TTC549 (cell line): ENCODE results near the gene KCNQ1.

ENCODE experiments used
- FAIRE-seq: peaks from 2 replicates; lab custom pipeline; 2012; peaks lifted over from hg19 to GRCh38; lab: Jason Lieb, UNC

Gene KCNQ1

GRCh38 chr11:2887515-2888195 is 442.8 kb downstream of the KCNQ1 start:
- FAIRE-seq: no peak

GRCh38 chr11:2888266-2888968 is 443.6 kb downstream of the KCNQ1 start:
- peak; percentile 53 for FAIRE-seq

- FAIRE-seq: no peak
Measured at GRCh38 chr11:2889362-2890273, 444.8 kb downstream of the KCNQ1 start.

GRCh38 chr11:2890466-2891294 is 445.9 kb downstream of the KCNQ1 start:
- FAIRE-seq: no peak

GRCh38 chr11:2891326-2892214 is 446.8 kb downstream of the KCNQ1 start:
- no peak for FAIRE-seq

GRCh38 chr11:2892215-2892966 is 447.6 kb downstream of the KCNQ1 start:
- FAIRE-seq: no peak

- no peak for FAIRE-seq
Measured at GRCh38 chr11:2892967-2893528, 448.2 kb downstream of the KCNQ1 start.

- FAIRE-seq: no peak
Measured at GRCh38 chr11:2893935-2894334, 449.1 kb downstream of the KCNQ1 start.

GRCh38 chr11:2896047-2896446 is 451.2 kb downstream of the KCNQ1 start:
- FAIRE-seq: no peak

GRCh38 chr11:2897048-2897447 is 452.2 kb downstream of the KCNQ1 start:
- no peak for FAIRE-seq

GRCh38 chr11:2898366-2899079 is 453.7 kb downstream of the KCNQ1 start:
- no peak for FAIRE-seq
